ENCODE data around the gene TMEM82.

The TMEM82 gene

DNA sequence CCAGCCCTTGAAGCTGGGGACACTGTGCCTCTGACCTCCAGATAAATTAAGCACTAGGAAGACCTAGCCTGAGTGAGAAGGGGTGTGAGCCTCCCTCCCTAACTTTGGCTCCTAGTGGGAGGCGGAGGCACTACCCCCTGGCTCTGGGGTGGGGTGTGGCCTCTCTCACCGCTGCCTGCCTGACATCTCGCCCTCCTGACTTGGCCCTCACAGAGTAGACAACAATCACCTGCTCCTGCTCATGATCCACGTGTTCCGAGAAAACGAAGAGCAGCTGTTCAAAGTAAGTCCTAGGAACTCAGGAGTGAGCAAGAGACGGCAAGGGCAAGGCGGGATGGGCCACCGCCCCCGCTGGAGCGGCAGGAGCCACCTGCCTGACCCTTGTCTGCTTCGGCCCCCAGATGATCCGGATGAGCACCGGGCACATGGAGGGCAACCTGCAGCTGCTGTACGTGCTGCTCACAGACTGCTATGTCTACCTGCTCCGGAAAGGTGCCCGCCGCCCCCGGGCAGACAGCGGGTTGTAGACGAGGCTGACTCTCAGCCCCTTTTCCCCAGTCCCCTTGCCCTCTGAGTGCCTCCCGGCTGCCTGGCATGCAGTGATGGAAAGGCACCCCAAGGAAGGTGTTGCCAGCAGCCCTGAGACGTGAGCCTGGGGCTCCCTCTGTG is 14.3 kb upstream of the TMEM82 start:
- TF ChIP-seq EP300 (IDR thresholded peaks at IDR 0.05; ENCODE audit: borderline replicate concordance) (no peak), TAF1 (IDR thresholded peaks at IDR 0.05; ENCODE audit: low read depth) (no peak), YY1 (IDR thresholded peaks at IDR 0.05; ENCODE audit: low read depth) (no peak), RAD21 (IDR thresholded peaks at IDR 0.05; ENCODE audit: low read depth) (no peak), FOXM1 (IDR thresholded peaks at IDR 0.05; ENCODE audit: borderline replicate concordance, low read depth) (no peak), EGR1 (IDR thresholded peaks at IDR 0.05) (no peak), CREB1 (IDR thresholded peaks at IDR 0.05; ENCODE audit: low read depth) (no peak), TEAD4 (IDR thresholded peaks at IDR 0.05) (no peak), ZBTB7A (IDR thresholded peaks at IDR 0.05; ENCODE audit: low read depth) (no peak), CEBPB (IDR thresholded peaks at IDR 0.05) (no peak)
- TF ChIP-seq, protein P1, sequence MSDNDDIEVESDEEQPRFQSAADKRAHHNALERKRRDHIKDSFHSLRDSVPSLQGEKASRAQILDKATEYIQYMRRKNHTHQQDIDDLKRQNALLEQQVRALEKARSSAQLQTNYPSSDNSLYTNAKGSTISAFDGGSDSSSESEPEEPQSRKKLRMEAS (IDR thresholded peaks at IDR 0.05): no peak
- TF ChIP-seq, protein P2, sequence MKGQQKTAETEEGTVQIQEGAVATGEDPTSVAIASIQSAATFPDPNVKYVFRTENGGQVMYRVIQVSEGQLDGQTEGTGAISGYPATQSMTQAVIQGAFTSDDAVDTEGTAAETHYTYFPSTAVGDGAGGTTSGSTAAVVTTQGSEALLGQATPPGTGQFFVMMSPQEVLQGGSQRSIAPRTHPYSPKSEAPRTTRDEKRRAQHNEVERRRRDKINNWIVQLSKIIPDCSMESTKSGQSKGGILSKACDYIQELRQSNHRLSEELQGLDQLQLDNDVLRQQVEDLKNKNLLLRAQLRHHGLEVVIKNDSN (IDR thresholded peaks at IDR 0.05): no peak
- TF ChIP-seq, protein P3, sequence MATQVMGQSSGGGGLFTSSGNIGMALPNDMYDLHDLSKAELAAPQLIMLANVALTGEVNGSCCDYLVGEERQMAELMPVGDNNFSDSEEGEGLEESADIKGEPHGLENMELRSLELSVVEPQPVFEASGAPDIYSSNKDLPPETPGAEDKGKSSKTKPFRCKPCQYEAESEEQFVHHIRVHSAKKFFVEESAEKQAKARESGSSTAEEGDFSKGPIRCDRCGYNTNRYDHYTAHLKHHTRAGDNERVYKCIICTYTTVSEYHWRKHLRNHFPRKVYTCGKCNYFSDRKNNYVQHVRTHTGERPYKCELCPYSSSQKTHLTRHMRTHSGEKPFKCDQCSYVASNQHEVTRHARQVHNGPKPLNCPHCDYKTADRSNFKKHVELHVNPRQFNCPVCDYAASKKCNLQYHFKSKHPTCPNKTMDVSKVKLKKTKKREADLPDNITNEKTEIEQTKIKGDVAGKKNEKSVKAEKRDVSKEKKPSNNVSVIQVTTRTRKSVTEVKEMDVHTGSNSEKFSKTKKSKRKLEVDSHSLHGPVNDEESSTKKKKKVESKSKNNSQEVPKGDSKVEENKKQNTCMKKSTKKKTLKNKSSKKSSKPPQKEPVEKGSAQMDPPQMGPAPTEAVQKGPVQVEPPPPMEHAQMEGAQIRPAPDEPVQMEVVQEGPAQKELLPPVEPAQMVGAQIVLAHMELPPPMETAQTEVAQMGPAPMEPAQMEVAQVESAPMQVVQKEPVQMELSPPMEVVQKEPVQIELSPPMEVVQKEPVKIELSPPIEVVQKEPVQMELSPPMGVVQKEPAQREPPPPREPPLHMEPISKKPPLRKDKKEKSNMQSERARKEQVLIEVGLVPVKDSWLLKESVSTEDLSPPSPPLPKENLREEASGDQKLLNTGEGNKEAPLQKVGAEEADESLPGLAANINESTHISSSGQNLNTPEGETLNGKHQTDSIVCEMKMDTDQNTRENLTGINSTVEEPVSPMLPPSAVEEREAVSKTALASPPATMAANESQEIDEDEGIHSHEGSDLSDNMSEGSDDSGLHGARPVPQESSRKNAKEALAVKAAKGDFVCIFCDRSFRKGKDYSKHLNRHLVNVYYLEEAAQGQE (IDR thresholded peaks at IDR 0.05; ENCODE audit: low read depth): no peak

DNA sequence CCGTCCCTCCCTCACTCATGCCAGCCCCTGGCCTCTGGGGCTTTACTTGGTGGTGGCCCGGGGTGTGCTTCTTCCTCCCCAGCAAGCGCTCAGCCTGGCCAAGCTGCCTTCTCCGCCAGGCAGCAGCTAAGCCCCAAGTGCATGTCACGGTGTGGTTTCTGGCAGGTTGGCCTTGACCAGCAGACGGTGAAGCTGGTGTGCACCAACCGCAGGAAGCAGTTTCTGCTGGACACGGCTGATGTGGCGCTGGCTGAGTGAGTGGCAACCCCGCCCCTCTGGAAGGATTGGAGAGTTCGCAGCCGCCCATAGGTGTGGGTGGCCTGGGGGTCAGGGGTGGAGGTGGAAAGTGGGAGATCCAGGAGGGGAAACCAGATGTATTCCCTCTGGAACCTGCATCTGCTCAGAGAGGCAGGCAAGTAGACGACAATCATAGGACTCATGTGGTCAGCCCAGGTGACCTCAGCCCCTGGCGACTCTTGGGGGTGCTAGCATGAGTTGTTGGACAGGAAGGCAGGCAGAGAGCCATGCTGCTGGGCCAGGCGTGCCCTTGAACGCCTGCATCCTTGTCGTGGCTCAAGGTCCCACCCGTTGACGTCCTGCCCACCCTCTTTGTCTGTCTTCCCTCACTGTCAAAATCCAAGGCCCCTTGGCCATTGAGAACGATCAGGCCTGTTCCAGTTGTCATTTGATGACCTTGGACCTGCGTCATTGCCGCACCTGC is 13.2 kb upstream of the TMEM82 start:
- TF ChIP-seq FOXM1 (IDR thresholded peaks at IDR 0.05; ENCODE audit: borderline replicate concordance, low read depth): no peak

DNA sequence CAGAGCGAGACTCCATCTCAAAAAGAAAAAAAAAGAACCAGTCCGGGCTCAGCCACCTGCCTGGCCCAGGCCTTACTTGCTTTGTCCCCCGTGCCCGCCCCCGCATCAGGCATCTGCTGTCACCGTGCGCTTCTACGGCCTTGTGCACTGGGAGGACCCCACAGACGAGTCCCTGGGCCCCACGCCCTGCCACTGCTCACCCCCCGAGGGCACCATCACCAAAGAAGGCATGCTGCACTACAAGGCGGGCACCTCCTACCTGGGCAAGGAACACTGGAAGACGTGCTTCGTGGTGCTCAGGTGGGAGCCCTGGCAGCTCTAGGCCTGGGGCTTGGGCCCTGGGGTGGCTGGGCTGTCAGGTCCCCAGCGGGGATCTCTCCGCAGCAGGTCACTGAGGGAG is 11.9 kb upstream of the TMEM82 start:
- TF ChIP-seq CEBPB (IDR thresholded peaks at IDR 0.05) (no peak), ZBTB7A (IDR thresholded peaks at IDR 0.05; ENCODE audit: low read depth) (no peak), FOXM1 (IDR thresholded peaks at IDR 0.05; ENCODE audit: borderline replicate concordance, low read depth) (no peak), EP300 (IDR thresholded peaks at IDR 0.05; ENCODE audit: borderline replicate concordance) (no peak), TEAD4 (IDR thresholded peaks at IDR 0.05) (no peak), RAD21 (IDR thresholded peaks at IDR 0.05; ENCODE audit: low read depth) (no peak), NFIC (IDR thresholded peaks at IDR 0.05) (no peak), YY1 (IDR thresholded peaks at IDR 0.05; ENCODE audit: low read depth) (no peak), TCF12 (IDR thresholded peaks at IDR 0.05; ENCODE audit: low read depth) (no peak), EGR1 (IDR thresholded peaks at IDR 0.05) (no peak)
- TF ChIP-seq, protein P1 (IDR thresholded peaks at IDR 0.05): no peak

DNA sequence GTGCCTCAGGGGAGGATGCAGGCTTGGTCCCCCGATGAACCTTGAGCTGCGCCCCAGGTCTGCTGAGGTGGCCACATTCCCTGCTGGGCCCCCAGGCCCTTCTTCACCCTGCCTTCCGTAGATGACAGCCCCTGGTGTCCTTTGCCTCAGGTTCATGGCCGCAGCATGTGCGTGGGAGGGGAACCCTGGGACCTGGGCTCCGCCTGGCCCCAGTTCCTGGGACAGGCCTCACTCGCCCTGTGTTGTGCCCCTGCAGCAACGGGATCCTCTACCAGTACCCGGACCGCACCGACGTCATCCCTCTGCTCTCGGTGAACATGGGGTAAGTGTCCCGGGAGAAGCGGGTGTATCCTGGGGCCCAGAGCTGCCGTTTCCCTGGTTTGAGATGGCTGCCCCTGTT is 11.4 kb upstream of the TMEM82 start:
- TF ChIP-seq EP300 (IDR thresholded peaks at IDR 0.05; ENCODE audit: borderline replicate concordance) (no peak), YY1 (IDR thresholded peaks at IDR 0.05; ENCODE audit: low read depth) (no peak), EGR1 (IDR thresholded peaks at IDR 0.05) (no peak), ZBTB7A (IDR thresholded peaks at IDR 0.05; ENCODE audit: low read depth) (no peak), CEBPB (IDR thresholded peaks at IDR 0.05) (no peak)
- TF ChIP-seq, protein P3 (IDR thresholded peaks at IDR 0.05; ENCODE audit: low read depth): no peak

DNA sequence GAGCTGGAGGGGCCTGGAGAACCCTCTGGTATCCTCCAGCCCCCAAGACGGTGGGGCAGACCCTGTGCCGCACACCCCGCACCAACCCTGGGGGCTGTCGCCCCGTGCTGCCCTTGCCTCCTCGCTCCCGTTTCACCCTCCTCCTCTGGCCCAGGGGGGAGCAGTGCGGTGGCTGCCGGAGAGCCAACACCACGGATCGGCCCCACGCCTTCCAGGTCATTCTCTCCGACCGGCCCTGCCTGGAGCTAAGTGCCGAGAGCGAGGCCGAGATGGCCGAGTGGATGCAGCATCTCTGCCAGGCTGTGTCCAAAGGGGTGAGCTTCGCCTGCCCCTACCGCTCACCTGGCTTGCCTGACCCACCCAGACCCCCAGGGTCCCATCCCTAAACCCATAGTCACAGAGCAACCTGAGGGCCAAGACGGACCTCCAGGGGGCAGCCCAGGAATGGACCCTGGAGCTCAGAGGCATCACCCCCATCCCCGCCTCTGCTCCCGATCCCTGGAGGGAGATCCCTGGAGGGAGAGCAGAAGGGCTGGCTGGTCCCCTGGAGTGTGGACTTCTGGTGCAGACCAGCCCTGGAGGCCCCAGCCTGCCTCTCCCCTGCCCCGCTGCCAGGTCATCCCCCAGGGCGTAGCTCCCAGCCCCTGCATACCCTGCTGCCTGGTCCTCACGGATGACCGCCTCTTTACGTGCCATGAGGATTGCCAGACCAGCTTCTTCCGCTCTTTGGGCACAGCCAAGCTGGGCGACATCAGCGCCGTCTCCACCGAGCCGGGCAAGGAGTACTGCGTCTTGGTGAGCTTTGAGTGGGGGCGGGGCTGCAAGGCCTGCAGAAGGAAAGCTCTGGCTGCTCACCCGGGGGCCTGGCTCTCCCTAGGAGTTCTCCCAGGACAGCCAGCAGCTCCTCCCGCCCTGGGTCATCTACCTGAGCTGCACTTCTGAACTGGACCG is 10.3 kb upstream of the TMEM82 start:
- TF ChIP-seq, protein P3 (IDR thresholded peaks at IDR 0.05; ENCODE audit: low read depth): no peak
- no peak for TF ChIP-seq EP300 (IDR thresholded peaks at IDR 0.05; ENCODE audit: borderline replicate concordance)
- TF ChIP-seq FOXM1 (IDR thresholded peaks at IDR 0.05; ENCODE audit: borderline replicate concordance, low read depth): no peak
- TF ChIP-seq NFIC (IDR thresholded peaks at IDR 0.05): no peak
- no peak for TF ChIP-seq ZBTB7A (IDR thresholded peaks at IDR 0.05; ENCODE audit: low read depth)
- TF ChIP-seq, protein P2 (IDR thresholded peaks at IDR 0.05): no peak
- TF ChIP-seq EGR1 (IDR thresholded peaks at IDR 0.05): no peak
- TF ChIP-seq CREB1 (IDR thresholded peaks at IDR 0.05; ENCODE audit: low read depth): no peak
- TF ChIP-seq, protein P1 (IDR thresholded peaks at IDR 0.05): no peak
- TF ChIP-seq RAD21 (IDR thresholded peaks at IDR 0.05; ENCODE audit: low read depth): no peak
- TF ChIP-seq TAF1 (IDR thresholded peaks at IDR 0.05; ENCODE audit: low read depth): no peak
- no peak for TF ChIP-seq YY1 (IDR thresholded peaks at IDR 0.05; ENCODE audit: low read depth)
- TF ChIP-seq CEBPB (IDR thresholded peaks at IDR 0.05): no peak
- no peak for TF ChIP-seq TEAD4 (IDR thresholded peaks at IDR 0.05)
- no peak for TF ChIP-seq TCF12 (IDR thresholded peaks at IDR 0.05; ENCODE audit: low read depth)
